Activated CD4-positive, alpha-beta memory T cell treated with anti-CD3 and anti-CD28 coated beads, Interleukin-2, amount 10 ng/mL, durations not matched to agents 7 days and 5 days (primary cell): ENCODE data around the gene DSG1. TPM values are rescaled to one million over a fixed set of nuclear protein-coding genes. Genes with fewer than 3 reads are reported as not detected.

Experiments
- CTCF ChIA-PET: fragments of 350-600 bp; sonication (Branson Sonifier 250); formaldehyde crosslinking; loops from one replicate; lab custom pipeline; 2021; ENCODE audit warnings: antibody characterized with exemption, inconsistent platforms; lab: Charles Lee
- POLR2A ChIA-PET: fragments of 350-600 bp; sonication (Branson Sonifier 250); formaldehyde crosslinking; loops from one replicate; lab custom pipeline; 2021; ENCODE audit warnings: antibody characterized with exemption; lab: Charles Lee
- DNase-seq: peaks from one replicate; pipeline ENCODE4 v3.0.0-alpha.2; 2020
- H3K27ac Mint-ChIP-seq: one replicate; pipeline ENCODE4 v1.8.0; 2021; ENCODE audit warnings: mild to moderate bottlenecking, mixed read lengths
- H3K27me3 Mint-ChIP-seq: one replicate; pipeline ENCODE4 v1.8.0; 2021; ENCODE audit warnings: mixed read lengths
- H3K36me3 Mint-ChIP-seq: one replicate; pipeline ENCODE4 v1.8.0; 2021; ENCODE audit warnings: low read depth, mixed read lengths
- H3K4me1 Mint-ChIP-seq: one replicate; pipeline ENCODE4 v1.8.0; 2021; ENCODE audit warnings: mixed read lengths
- H3K4me3 Mint-ChIP-seq: one replicate; pipeline ENCODE4 v1.8.0; 2021; ENCODE audit warnings: mild to moderate bottlenecking, mixed read lengths
- H3K9me3 Mint-ChIP-seq: one replicate; pipeline ENCODE4 v1.8.0; 2021; ENCODE audit warnings: mixed read lengths
- total RNA-seq, 2 experiments: library from RNA; stranded (reverse); gene quantifications; one replicate each; pipeline ENCODE4 v1.2.3, GENCODE V29; 2021

Gene DSG1
- total RNA-seq, 2 experiments from 2014 or later = not detected

GRCh38 chr18:31369478-31369877 lies 51.5 kb downstream of the DSG1 start:
- Mint-ChIP-seq H3K36me3 (no peaks in the 10 kb centered on the region), H3K9me3 (no peaks in the 10 kb centered on the region), H3K27ac (no peak overlapping the region), H3K4me3 (no peak overlapping the region), H3K27me3 (no peaks in the 10 kb centered on the region), H3K4me1 (no peaks in the 10 kb centered on the region)
- CTCF ChIA-PET = no interaction called here
- DNase-seq = no peak
- POLR2A ChIA-PET = no interaction called here

- no peaks in the 10 kb centered on the region for H3K9me3 Mint-ChIP-seq
- H3K4me1 Mint-ChIP-seq = no peaks in the 10 kb centered on the region
- H3K36me3 Mint-ChIP-seq = no peaks in the 10 kb centered on the region
- ChIA-PET POLR2A (no interaction called here), CTCF (no interaction called here)
- H3K27ac Mint-ChIP-seq = no peak overlapping the region
- no peak for DNase-seq
- H3K4me3 Mint-ChIP-seq = no peak overlapping the region
- H3K27me3 Mint-ChIP-seq = no peaks in the 10 kb centered on the region
Measured at GRCh38 chr18:31371989-31372388, 54.0 kb downstream of the DSG1 start.

DNA sequence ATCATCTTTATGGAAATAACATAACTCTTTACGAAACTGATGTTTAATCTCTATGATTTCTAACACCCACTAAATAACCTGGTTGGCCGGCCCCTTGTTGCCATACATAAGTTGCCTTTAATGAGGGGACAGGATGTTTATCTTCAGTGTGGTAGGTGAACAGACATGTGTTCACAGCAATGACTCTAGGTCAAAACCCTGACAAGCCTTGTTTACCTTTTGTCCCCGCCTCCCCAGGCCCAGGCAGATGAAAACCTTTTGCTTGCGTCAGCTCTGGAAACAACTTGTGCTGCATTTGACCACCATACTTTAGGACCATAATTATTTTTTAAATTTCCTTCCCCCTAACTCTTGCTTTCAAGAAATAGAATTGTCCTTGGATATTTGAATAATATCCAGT lies 55.7 kb downstream of the DSG1 start:
- Mint-ChIP-seq H3K4me1 (no peaks in the 10 kb centered on the region), H3K36me3 (no peaks in the 10 kb centered on the region), H3K9me3 (no peaks in the 10 kb centered on the region), H3K27ac (no peak overlapping the region), H3K4me3 (no peak overlapping the region), H3K27me3 (no peaks in the 10 kb centered on the region)
- ChIA-PET CTCF (interaction anchor here (0.6 kb wide), 1 partner anchor 23 kb away, joined by 3 read pairs; no protein-coding TSS in a partner anchor), POLR2A (no interaction called here)
- DNase-seq = no peak

DNA sequence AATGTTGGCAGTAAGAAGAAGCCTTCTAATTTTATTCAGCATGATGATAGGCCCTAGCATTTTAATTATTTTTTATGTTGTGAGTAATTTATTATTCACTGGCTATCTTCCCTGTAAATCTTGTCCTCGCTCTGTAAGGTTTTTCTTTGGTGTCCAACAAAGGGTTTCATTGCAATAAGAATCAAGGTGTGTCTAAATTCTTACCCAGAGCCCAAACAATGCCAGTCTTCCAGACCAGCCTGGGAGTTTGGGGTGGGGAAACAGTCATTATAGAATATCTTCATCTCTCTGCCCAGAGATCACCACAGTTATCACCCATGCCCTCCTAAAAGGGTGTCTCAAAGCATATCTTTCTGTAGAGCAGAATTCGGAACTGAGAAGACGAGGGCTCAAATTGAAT lies 58.5 kb downstream of the DSG1 start, which contains the start of gene DSG4:
Gene DSG4, plus strand, starts transcription at position 301 of the 400 bp plus-strand sequence. CDS start 135 bp downstream, outside the sequence.
- no peak within 1 kb of the TSS for H3K27ac Mint-ChIP-seq
- ChIA-PET POLR2A (no interaction called here), CTCF (no interaction called here)
- no peaks in the 10 kb centered on the region for H3K27me3 Mint-ChIP-seq
- no peaks in the 10 kb centered on the region for H3K36me3 Mint-ChIP-seq
- no peaks in the 10 kb centered on the region for H3K4me1 Mint-ChIP-seq
- no peak for DNase-seq
- H3K4me3 Mint-ChIP-seq = no peak within 1 kb of the TSS
- H3K9me3 Mint-ChIP-seq = no peaks in the 10 kb centered on the region

DNA sequence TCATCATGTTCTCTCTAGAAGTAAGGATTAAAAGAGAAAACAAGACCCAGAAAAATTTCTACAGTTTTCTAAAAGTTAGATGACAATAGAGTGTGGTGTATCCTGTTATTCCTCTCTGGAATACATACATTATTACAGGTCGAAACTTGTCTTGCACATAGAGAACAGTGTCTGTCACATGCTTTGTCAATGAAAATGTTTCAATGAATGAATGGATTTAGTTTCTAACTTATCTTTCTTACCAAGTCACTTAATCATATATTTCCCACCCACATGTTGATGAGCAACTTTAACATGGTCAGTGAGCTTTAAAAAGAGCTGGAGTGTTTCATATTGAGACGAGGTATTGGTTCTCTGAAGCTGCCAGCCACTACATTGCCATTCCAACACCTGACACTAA lies 63.0 kb downstream of the DSG1 start:
- no peak for DNase-seq
- no peaks in the 10 kb centered on the region for H3K4me1 Mint-ChIP-seq
- no peaks in the 10 kb centered on the region for H3K36me3 Mint-ChIP-seq
- no peaks in the 10 kb centered on the region for H3K9me3 Mint-ChIP-seq
- H3K27me3 Mint-ChIP-seq = no peaks in the 10 kb centered on the region
- H3K4me3 Mint-ChIP-seq = no peak overlapping the region
- POLR2A ChIA-PET = no interaction called here
- no peak overlapping the region for H3K27ac Mint-ChIP-seq
- CTCF ChIA-PET = no interaction called here

DNA sequence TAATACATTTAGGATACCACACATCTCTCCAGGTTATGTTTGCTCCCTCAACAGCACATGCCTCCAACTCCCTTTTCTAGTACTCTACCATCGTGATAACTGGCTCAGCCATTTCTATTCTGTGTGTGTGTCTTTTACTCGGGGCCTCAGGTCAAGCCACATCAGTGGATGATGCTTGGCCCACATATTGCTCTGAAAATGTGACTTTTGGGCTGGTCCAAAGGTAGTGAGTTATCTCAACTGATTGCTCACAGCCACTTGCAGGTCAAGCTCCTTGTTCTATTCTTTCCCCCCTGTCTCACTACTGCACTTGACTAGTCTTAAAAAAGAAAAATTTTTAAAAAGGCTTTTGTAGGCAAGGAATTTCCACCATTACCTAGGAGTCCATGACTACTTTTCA lies 64.1 kb downstream of the DSG1 start:
- no peaks in the 10 kb centered on the region for H3K9me3 Mint-ChIP-seq
- no peaks in the 10 kb centered on the region for H3K27me3 Mint-ChIP-seq
- H3K27ac Mint-ChIP-seq = no peak overlapping the region
- H3K4me1 Mint-ChIP-seq = no peaks in the 10 kb centered on the region
- H3K36me3 Mint-ChIP-seq = no peaks in the 10 kb centered on the region
- DNase-seq = no peak
- ChIA-PET POLR2A (no interaction called here), CTCF (no interaction called here)
- H3K4me3 Mint-ChIP-seq = no peak overlapping the region

DNA sequence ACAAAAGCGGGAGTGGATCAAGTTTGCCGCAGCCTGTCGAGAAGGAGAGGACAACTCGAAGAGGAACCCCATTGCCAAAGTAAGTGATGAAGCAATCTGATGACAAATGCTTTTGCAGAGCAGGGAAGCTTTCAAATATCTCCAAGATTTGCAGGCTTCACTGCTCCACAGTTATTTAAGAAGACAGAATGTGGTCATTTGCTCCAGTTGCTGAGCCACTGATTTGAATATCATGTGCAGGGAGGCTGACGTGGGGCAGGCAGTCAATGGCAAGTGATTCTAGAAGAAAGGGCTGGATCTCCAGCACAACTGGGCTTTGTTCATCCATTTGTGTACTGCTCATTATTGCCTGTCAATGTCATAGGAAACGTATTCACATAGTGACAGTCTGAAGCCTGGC lies 68.8 kb downstream of the DSG1 start:
- Mint-ChIP-seq H3K4me3 (no peak overlapping the region), H3K27me3 (no peaks in the 10 kb centered on the region), H3K4me1 (no peaks in the 10 kb centered on the region), H3K36me3 (no peaks in the 10 kb centered on the region), H3K27ac (no peak overlapping the region), H3K9me3 (no peaks in the 10 kb centered on the region)
- ChIA-PET CTCF (no interaction called here), POLR2A (no interaction called here)
- no peak for DNase-seq

- ChIA-PET CTCF (no interaction called here), POLR2A (no interaction called here)
- Mint-ChIP-seq H3K4me3 (no peak overlapping the region), H3K9me3 (no peaks in the 10 kb centered on the region), H3K4me1 (no peaks in the 10 kb centered on the region), H3K36me3 (no peaks in the 10 kb centered on the region), H3K27me3 (no peaks in the 10 kb centered on the region), H3K27ac (no peak overlapping the region)
- DNase-seq = no peak
Measured at GRCh38 chr18:31393286-31393685, 75.3 kb downstream of the DSG1 start.

DNA sequence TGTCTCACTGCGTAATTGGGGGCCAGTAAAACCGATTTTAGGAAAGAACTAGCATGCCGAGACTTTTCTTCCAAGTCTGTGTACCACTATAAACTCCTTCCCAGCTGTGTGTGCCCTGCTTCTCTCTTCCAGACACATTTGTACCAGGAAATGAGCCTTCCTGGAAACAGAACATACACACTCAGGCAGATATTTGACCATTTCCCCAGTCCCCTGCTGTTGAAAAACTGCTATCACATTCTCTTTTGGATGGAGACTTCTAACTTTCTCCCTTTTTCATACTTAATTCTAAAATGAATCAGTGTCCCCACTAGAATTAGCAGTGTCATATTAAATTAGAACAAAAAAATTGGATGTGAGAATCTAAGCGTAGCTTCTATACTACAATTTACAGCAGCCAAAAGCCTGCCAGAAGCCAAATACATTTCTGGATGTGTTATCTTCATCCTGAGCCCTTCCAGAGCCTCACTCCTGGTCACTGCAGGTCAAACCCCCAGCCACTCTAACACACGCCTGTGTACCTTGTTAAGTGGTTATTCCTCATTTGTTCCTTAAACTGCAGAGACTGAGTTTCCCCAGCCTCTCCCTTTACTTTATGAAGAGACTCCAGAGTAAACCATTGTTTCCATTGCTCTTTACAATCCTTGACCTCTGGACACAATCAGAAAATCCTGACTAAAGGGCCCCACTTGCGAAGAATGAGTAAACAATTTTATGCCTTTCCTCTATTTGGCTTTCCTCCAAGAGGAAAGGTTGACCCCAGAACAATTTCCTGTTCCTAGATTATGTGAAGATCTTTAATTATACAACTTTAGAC lies 79.0 kb downstream of the DSG1 start:
- Mint-ChIP-seq H3K36me3 (no peaks in the 10 kb centered on the region), H3K27me3 (no peaks in the 10 kb centered on the region), H3K27ac (no peak overlapping the region), H3K4me1 (no peaks in the 10 kb centered on the region), H3K4me3 (no peak overlapping the region), H3K9me3 (no peaks in the 10 kb centered on the region)
- no peak for DNase-seq
- ChIA-PET POLR2A (no interaction called here), CTCF (interaction anchor here (0.6 kb wide), 1 partner anchor 23 kb away, joined by 3 read pairs; no protein-coding TSS in a partner anchor)

GRCh38 chr18:31398191-31398590 lies 80.2 kb downstream of the DSG1 start:
- CTCF ChIA-PET = no interaction called here
- DNase-seq = no peak

GRCh38 chr18:31399306-31400032 lies 81.5 kb downstream of the DSG1 start:
- H3K36me3 Mint-ChIP-seq = no peaks in the 10 kb centered on the region
- CTCF ChIA-PET = no interaction called here

More at GRCh38 chr18:31398191-31398590, 80.2 kb downstream of the DSG1 start:
- POLR2A ChIA-PET = no interaction called here
- Mint-ChIP-seq H3K9me3 (no peaks in the 10 kb centered on the region), H3K27ac (no peak overlapping the region), H3K27me3 (no peaks in the 10 kb centered on the region), H3K36me3 (no peaks in the 10 kb centered on the region), H3K4me3 (no peak overlapping the region), H3K4me1 (no peaks in the 10 kb centered on the region)

DNA sequence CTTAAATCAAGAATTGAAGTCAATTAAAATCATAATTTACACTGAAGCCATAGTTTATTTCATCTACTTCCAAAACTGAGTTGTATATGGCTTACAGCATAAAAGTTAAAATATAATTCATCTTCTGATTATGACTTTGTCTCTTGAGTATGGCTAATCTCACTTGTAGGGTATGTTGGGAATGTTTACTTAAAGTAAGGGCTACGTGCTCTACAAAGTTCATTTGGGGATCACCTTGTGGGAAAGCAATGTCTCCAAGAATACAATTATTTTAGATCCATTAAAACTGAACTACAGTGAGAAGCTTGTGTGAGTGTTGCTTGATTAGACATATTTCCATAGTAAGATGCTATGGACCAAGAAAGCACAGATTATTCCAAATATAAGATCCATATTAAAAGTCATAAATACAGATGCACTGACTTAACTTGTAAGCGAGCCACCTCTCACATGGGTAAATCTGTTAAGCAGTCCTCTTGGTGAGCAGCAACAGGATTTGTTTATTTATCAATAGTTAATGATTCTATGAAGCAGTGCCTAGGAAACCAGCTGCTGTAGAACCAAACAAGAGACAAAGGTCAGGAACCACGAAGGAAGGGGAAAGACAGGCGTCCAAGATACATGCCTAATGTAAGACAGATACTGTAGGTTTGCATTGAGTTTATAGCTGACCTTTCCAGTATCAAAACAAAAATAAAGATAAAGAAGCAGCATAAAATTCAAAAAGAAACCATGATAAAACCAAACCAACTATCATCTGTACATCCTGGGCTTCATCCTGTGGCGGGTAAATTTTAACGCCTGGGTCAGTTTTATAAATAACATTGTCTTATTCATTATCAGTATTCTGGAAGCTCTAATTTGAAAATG lies 83.4 kb downstream of the DSG1 start:
- Mint-ChIP-seq H3K4me1 (no peaks in the 10 kb centered on the region), H3K36me3 (no peaks in the 10 kb centered on the region), H3K27me3 (no peaks in the 10 kb centered on the region), H3K4me3 (no peak overlapping the region), H3K27ac (no peak overlapping the region), H3K9me3 (no peaks in the 10 kb centered on the region)
- ChIA-PET POLR2A (no interaction called here), CTCF (no interaction called here)
- no peak for DNase-seq

More at GRCh38 chr18:31399306-31400032, 81.5 kb downstream of the DSG1 start:
- no peak overlapping the region for H3K27ac Mint-ChIP-seq
- H3K27me3 Mint-ChIP-seq = no peaks in the 10 kb centered on the region
- H3K4me1 Mint-ChIP-seq = no peaks in the 10 kb centered on the region
- H3K9me3 Mint-ChIP-seq = no peaks in the 10 kb centered on the region
- DNase-seq = no peak
- POLR2A ChIA-PET = no interaction called here
- no peak overlapping the region for H3K4me3 Mint-ChIP-seq

DNA sequence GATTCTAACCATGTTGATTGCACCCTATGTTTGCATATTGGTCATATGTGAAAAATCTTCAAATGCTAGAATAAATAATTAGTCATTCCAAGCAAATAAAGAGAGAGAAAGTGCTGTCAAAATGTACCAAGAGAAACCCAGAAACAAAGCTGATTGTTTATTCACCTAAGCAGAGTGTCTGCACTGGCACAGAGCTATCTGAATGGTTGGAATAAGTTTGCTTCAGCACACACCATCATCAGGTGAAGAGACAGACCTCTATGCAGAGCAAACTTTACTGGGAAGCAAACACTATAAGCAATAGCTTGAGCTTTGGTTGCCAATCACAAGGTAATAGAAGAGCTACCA lies 84.0 kb downstream of the DSG1 start:
- ChIA-PET CTCF (no interaction called here), POLR2A (no interaction called here)
- Mint-ChIP-seq H3K27ac (no peak overlapping the region), H3K4me1 (no peaks in the 10 kb centered on the region), H3K36me3 (no peaks in the 10 kb centered on the region), H3K27me3 (no peaks in the 10 kb centered on the region), H3K9me3 (no peaks in the 10 kb centered on the region), H3K4me3 (no peak overlapping the region)
- DNase-seq = no peak
